Left ventricle myocardium inferior (tissue), 1 donor: ENCODE measurements around the gene DOCK3. TPM values are rescaled to one million over a fixed set of nuclear protein-coding genes. Genes with fewer than 3 reads are reported as not detected.
"Not testable (repeated sequence)": the region's sequence is repeated elsewhere in the genome, so short reads cannot be mapped to it uniquely, and the experiment has no call there.

Experiments
- DNase-seq: peaks from one replicate; pipeline ENCODE4 v3.0.0-alpha.2; 2020
- H3K27ac ChIP-seq: fragments of 200-600 bp; replicated peaks from 2 replicates; pipeline ENCODE4 v1.8.0; 2021
- H3K27me3 ChIP-seq: fragments of 200-600 bp; 2 replicates; pipeline ENCODE4 v1.8.0; 2021; ENCODE audit warnings: low read depth
- H3K36me3 ChIP-seq: fragments of 200-600 bp; 2 replicates; pipeline ENCODE4 v1.8.0; 2021
- H3K4me1 ChIP-seq: fragments of 200-600 bp; 2 replicates; pipeline ENCODE4 v1.8.0; 2021
- H3K4me3 ChIP-seq: fragments of 200-600 bp; 2 replicates; pipeline ENCODE4 v1.8.0; 2021; ENCODE audit warnings: mild to moderate bottlenecking, moderate library complexity
- H3K9me3 ChIP-seq: fragments of 200-600 bp; replicated peaks from 2 replicates; pipeline ENCODE4 v1.8.0; 2021
- CTCF ChIP-seq: fragments of 200-600 bp; IDR thresholded peaks from 2 replicates; pipeline ENCODE4 v1.8.0; 2021; ENCODE audit warnings: antibody characterized with exemption, mild to moderate bottlenecking, borderline replicate concordance
- intact Hi-C: fragments of 100-400 bp; cut with micrococcal nuclease; formaldehyde crosslinking; loops from one replicate; pipeline ENCODE4 v1.11.0; 2022
- total RNA-seq: library from RNA; stranded (reverse); fragmentation: NEBNext Ultra II Directional; extraction: Animal tissue kit (Norgen Biotek cat#: 25700); gene quantifications from one replicate; pipeline ENCODE4 v1.2.1, GENCODE V29; 2021
- donor health status: DM: no; HTN: yes; CAD: no; lungs with severe emphysema.

The DOCK3 gene
- total RNA-seq, 1 donor from 2014 or later, result 3.9 TPM

GRCh38 chr3:50961386-50961785 lies 286.7 kb downstream of the DOCK3 start:
- Histone ChIP-seq H3K36me3 (no peaks in the 10 kb centered on the region), H3K27me3 (no peaks in the 10 kb centered on the region), H3K4me3 (no peak overlapping the region), H3K27ac (no peak overlapping the region), H3K9me3 (no peaks in the 10 kb centered on the region), H3K4me1 (no peaks in the 10 kb centered on the region)
- no peak for TF ChIP-seq CTCF
- intact Hi-C loops, result no loop called here
- no peak for DNase-seq

GRCh38 chr3:50971487-50971924 lies 296.8 kb downstream of the DOCK3 start:
- DNase-seq, result no peak
- no peak overlapping the region for H3K27ac ChIP-seq
- intact Hi-C loops, result no loop called here
- H3K4me1 ChIP-seq, result no peaks in the 10 kb centered on the region
- H3K9me3 ChIP-seq, result peaks cover 22% of the 10 kb centered on the region
- peak; percentile 77 for TF ChIP-seq CTCF
- H3K36me3 ChIP-seq, result no peaks in the 10 kb centered on the region
- no peak overlapping the region for H3K4me3 ChIP-seq
- no peaks in the 10 kb centered on the region for H3K27me3 ChIP-seq

GRCh38 chr3:50972029-50972428 lies 297.3 kb downstream of the DOCK3 start:
- H3K4me1 ChIP-seq, result no peaks in the 10 kb centered on the region
- H3K4me3 ChIP-seq, result no peak overlapping the region
- no peaks in the 10 kb centered on the region for H3K27me3 ChIP-seq
- TF ChIP-seq CTCF, result no peak
- intact Hi-C loops, result no loop called here
- no peak for DNase-seq
- no peaks in the 10 kb centered on the region for H3K36me3 ChIP-seq
- no peak overlapping the region for H3K27ac ChIP-seq
- peaks cover 22% of the 10 kb centered on the region for H3K9me3 ChIP-seq

- H3K4me1 ChIP-seq, intact Hi-C loops, DNase-seq, H3K27ac ChIP-seq, H3K9me3 ChIP-seq, H3K27me3 ChIP-seq, H3K36me3 ChIP-seq, H3K4me3 ChIP-seq: not testable (repeated sequence)
Observed at GRCh38 chr3:50978586-50978985, 303.9 kb downstream of the DOCK3 start.

- intact Hi-C loops, result no loop called here
- Histone ChIP-seq H3K9me3 (no peaks in the 10 kb centered on the region), H3K36me3 (no peaks in the 10 kb centered on the region), H3K27me3 (no peaks in the 10 kb centered on the region), H3K4me3 (no peak overlapping the region), H3K27ac (no peak overlapping the region), H3K4me1 (no peaks in the 10 kb centered on the region)
- DNase-seq, result no peak
- no peak for TF ChIP-seq CTCF
Observed at GRCh38 chr3:50978991-50979667, 304.4 kb downstream of the DOCK3 start.

GRCh38 chr3:50982540-50983325 lies 308.0 kb downstream of the DOCK3 start:
- TF ChIP-seq CTCF, result no peak
- Histone ChIP-seq H3K4me3 (no peak overlapping the region), H3K27ac (no peak overlapping the region), H3K9me3 (no peaks in the 10 kb centered on the region), H3K27me3 (no peaks in the 10 kb centered on the region), H3K36me3 (no peaks in the 10 kb centered on the region), H3K4me1 (no peaks in the 10 kb centered on the region)
- DNase-seq, result no peak
- intact Hi-C loops, result no loop called here
